Measurements from ENCODE around the gene LRP1B.

Gene LRP1B

GRCh38 chr2:141942006-141942789 is 188.6 kb downstream of the LRP1B start:
- no peak for DNase-seq

DNA sequence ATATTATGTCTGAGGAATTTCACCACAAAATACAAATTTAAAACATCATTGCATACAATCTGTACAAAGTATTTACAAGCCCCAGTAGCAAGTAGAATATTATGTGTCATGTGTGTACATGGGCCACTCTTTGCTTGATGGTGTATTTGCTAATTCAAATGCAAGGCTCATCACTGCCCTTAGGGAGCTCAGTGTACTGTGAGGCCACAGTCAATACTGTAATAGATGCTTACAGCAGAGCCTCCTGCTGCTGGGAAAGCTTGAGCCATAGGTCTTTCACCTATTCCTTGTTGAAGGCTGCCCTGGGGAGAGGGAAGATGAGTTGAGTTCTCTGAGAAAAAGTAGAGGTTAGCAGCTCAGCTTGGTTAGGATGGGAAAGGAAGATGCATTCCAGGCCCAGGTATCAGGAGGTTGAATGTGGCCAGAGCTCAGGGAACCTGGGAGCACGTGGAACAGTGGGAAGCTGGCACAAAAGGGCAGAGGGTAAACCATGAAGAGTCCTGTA is 189.6 kb downstream of the LRP1B start:
- DNase-seq = no peak

DNA sequence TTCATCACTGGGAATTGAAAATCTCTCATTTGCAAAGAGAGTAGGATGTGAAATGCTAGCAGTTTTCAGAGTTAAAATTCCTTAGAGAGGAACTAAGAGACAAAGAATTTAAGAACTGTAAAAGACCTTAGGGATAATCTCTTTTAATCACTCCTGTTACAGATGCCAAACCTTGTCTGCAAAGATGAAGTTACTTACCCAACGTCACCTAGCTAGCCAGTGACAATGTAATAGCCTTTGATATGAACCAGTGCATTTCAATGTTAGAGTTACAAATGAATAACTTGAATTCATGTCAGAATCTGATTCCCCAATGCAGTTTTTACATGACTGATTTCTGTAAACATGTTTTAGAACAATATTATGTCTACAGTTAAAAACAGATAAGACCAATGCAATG is 190.1 kb downstream of the LRP1B start:
- DNase-seq = no peak

DNA sequence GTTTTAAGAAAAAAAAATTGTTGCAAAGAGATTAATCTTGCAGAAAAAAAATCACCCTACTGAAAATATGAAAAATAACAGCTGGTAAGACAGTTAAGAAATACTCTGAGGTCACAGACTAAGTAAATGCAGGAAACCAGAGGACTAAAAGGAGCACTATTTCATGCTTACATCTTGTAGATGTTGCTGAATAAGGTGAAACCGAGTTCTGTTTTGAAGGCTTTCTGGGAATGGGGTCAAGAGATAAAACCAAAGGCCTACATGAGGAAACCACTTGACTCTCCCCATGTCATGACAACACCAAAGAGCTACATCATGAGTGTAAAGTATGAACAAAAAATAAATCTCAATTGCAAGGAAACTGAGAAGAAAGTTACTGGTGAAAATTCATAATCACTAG is 197.6 kb downstream of the LRP1B start:
- DNase-seq = no peak

DNA sequence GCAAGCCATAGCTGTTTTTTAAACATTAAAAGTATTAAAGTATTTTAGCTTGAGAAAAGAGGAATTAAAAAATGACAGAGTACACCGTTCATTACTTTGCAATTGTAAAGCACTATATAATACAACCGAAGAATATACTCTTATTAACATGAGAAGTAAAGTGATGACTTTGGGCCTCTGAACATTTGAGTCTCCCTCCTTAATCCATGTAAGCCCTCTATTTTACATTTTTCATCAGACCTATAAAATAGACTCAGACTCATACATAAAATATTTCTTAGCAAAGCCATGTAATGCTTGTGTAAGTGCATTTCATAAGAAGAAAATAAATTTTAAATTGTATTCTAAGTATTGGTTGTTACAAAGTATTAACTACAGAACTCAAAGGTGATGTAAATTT is 198.6 kb downstream of the LRP1B start:
- DNase-seq = no peak

DNA sequence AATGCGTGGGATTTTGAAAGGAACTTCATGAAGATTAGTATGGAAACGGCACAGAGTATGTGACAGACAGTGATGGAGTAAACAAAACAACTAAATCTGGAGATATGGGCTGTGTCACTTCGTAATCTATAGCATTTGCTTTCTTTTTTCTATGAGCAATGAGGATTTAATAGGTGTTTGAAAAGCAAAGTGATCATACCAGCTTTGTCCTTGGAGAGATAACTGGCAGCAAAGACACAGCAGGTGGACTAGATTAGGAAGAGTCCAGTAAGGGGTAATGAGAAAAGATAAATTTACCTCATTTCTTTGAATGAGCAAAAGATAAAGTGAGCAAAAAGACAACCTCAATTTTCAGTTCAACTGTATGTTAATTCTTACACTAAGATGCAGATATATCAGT is 199.0 kb downstream of the LRP1B start:
- no peak for DNase-seq

DNA sequence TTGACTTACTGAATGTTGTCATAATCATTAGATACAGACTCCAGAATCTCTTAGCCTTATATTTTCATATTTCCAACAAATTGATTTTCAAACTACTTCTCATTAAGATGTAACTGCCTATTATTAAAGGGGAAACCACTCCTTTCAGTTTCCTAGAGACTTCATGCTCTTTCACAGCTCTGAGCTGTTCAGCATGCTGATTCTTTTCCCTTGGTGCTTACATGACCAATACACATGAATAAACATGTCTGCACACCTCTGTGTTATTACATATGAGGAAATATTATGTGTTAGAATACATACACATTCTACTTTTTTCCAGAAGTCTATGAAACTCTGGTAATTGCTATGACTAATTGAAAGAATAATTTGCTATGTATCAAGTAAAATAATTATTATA is 200.0 kb downstream of the LRP1B start:
- DNase-seq = no peak

GRCh38 chr2:141929331-141930252 is 201.2 kb downstream of the LRP1B start:
- DNase-seq = no peak

GRCh38 chr2:141928476-141928875 is 202.3 kb downstream of the LRP1B start:
- DNase-seq = no peak

- DNase-seq = no peak
Measured at GRCh38 chr2:141927536-141927935, 203.3 kb downstream of the LRP1B start.

DNA sequence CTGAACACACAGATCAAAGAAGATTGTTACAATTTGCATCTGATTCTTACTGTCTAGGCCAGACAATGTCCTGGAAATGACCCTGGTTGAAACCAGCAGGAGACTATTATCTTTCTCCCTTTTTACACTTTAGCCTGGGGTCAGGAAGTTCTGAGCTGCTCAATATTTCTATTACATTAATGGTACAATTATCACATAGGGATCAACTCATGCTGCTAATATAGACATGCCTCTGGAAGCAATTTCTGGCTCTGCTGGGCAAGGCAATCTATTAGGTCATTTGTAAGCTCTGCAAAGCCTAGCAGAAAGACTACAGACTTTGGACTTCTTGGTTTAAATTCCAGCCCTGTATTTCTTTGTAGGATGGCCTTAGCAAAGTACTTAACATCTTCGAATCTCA is 205.3 kb downstream of the LRP1B start:
- DNase-seq = no peak

GRCh38 chr2:141923657-141924056 is 207.2 kb downstream of the LRP1B start:
- DNase-seq = no peak

DNA sequence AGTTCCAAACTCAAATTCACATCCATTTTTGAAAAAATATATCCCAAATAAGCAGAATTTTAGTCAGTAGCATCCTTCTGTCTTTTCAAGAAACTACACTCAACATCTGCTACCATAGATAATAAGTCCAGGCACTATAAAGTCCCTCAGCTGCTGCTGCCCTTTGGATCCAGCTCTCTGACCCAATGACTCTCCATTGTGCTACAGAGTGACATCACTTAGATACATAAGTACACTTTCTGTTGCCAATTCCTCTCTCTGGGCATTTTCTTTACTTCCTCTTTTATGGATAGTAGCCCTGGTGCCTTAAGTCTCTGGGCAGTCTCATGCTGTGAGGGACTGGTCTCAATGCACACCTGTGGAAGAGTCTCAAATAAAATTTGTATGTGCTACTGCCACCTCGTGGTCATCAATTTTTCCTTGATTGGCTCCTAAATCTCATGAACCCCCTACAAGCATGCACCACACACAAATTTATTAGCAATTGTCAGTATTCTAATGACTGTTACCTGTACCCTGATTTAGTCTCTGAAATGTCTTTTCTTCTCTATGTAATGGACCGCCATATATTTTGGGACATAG is 219.2 kb downstream of the LRP1B start:
- DNase-seq = no peak

DNA sequence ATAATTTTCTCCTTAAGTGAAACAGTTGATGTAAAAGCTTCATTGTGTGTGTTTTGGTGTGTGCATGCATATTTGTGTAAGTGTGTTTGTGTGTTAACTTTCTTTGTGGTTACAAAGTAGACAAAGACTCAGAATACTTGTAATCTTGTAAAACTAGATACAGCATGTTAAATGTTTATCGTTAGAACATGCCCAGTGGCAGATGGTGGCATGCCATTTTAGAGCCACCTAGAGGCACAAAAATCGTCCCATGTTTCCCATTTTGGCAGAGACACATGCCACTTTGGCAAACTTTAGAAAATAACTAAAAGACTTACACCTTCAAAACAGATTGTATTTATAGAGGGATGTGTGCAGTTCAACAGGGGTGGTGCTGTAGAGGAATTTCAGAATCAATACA is 224.1 kb downstream of the LRP1B start:
- no peak for DNase-seq

DNA sequence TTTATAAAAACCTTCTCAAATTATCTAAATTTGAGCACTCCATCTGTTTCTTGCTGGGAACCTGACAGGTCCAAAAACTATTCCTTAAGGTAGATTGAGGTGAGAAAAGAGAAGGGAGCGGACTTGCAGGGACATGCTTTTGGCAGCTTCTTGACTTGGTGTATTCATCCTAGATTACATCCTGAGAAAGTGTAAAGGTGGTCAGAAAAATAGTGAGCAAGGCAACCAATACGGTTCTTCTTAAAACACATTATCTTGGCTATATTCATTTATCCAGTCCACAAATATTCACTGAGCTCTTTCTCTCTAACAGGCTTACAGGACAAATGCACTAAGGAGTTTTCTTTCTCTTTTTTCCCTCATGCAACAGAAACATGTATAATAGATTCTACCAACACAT is 230.0 kb downstream of the LRP1B start:
- no peak for DNase-seq

DNA sequence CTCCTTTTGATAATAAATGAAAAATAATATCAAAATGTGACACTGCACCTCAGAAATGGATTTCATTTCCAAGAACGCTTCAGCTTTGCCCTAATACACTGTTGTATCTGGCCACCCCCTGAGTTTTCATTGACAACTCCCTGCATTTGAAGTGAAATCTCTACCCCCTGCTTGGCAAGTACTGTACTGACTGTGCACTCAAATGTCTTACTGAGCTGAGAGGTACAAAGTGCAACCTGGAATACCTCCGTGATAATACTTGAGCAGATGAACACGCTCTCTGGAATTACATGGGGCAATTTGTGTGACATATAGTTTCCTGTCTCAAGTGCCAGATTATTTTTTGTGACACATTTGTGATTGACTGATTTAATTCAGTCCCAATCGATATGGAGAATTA is 231.1 kb downstream of the LRP1B start:
- no peak for DNase-seq

GRCh38 chr2:141889788-141890187 is 241.0 kb downstream of the LRP1B start:
- DNase-seq = no peak

GRCh38 chr2:141888987-141889555 is 241.7 kb downstream of the LRP1B start:
- no peak for DNase-seq

DNA sequence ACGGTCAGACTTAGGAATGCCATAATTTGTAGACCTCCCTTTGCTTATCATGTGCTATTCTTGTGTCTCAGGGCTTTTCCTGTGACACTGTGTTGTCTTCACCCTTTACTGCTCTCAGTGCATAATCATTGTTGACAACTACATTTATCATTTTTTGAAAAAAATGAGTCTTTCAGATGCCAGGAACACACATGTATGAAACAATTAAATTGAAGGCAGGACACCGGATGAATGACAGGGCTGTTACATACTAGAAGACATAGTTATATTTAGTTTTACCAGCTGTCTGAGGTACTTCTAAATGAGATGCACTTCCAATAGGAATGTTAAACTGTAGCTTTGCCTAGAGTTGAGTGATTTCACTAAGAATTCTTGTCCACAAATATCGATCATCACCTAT is 243.5 kb downstream of the LRP1B start:
- no peak for DNase-seq

DNA sequence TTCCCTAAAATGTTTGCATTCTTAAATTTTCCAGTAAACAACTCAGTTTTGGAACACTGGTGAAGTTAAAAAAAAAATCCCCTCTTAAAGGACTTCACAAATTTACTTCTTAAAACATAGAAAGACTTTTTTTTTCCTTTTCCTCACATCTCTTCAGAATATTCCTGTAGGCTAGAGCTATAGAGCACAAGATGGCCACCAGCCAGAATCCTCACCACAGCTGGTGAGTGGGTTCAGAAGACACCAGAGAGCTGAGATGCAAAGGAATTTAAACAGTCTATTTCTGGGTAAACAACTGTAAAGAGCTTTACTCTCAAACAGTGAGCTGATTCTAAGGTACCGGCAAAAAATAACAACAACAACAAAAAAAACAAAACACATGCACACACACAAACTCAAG is 252.8 kb downstream of the LRP1B start:
- no peak for DNase-seq

DNA sequence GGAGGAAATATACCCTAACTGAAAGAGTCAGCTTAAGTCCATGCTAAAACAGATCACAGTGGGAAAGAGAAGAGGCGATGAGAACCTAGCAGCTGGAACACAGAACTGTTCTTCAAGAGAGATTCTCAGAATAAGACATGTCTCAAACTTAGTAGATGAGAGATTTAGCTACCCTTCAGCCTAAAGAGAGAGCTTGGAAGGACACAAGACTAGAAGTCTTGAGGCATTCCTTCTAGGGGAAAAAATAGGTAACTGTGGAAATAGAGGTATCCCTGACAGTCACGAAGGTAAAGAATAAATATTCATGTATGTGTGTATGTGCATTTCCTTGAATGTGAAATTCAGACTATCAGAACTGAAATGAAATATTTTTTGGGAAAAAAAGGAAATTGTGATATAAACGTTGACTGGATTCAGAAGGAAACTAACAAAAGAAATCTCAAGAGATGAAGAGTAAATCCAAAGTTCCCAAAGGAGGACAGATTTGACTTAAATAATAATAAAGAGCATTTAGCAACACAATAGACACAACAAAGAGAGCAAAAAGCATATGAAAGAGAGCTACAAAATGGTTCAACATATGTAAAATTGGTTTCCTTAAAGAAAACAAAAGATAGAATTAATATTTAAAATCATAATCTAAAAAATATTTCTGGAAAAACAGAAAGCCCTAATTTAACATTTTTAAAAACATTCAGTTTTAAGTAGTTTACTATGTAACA is 258.7 kb downstream of the LRP1B start:
- DNase-seq = no peak

- DNase-seq = no peak
Measured at GRCh38 chr2:141869572-141869971, 261.2 kb downstream of the LRP1B start.

GRCh38 chr2:141863964-141864363 is 266.9 kb downstream of the LRP1B start:
- no peak for DNase-seq
